Activated CD4-positive, alpha-beta T cell treated with anti-CD3 and anti-CD28 coated beads, Interleukin-2, amount 10 ng/mL, durations not matched to agents 7 days and 5 days (primary cell): ENCODE measurements around the gene KDM3B. TPM values are rescaled to one million over a fixed set of nuclear protein-coding genes. Genes with fewer than 3 reads are reported as not detected.
A peak's percentile ranks its signal among the peaks of the same experiment; 100 is the strongest.
"Not testable (repeated sequence)": the region's sequence is repeated elsewhere in the genome, so short reads cannot be mapped to it uniquely, and the experiment has no call there.

Experiments
- CTCF ChIA-PET: fragments of 350-600 bp; sonication (Branson Sonifier 250); formaldehyde crosslinking; loops from one replicate; lab custom pipeline; 2021; ENCODE audit warnings: antibody characterized with exemption; lab: Charles Lee
- POLR2A ChIA-PET: fragments of 350-600 bp; sonication (Branson Sonifier 250); formaldehyde crosslinking; loops from one replicate; lab custom pipeline; 2021; ENCODE audit warnings: antibody characterized with exemption; lab: Charles Lee
- DNase-seq: peaks from one replicate; pipeline ENCODE4 v3.0.0-alpha.2; 2020
- H3K27ac Mint-ChIP-seq: one replicate; pipeline ENCODE4 v1.8.0; 2021; ENCODE audit warnings: mild to moderate bottlenecking, moderate library complexity, mixed read lengths
- H3K27me3 Mint-ChIP-seq: one replicate; pipeline ENCODE4 v1.8.0; 2021; ENCODE audit warnings: mixed read lengths
- H3K36me3 Mint-ChIP-seq: one replicate; pipeline ENCODE4 v1.8.0; 2021; ENCODE audit warnings: low read depth, mixed read lengths
- H3K4me1 Mint-ChIP-seq: one replicate; pipeline ENCODE4 v1.8.0; 2021; ENCODE audit warnings: mixed read lengths
- H3K4me3 Mint-ChIP-seq: one replicate; pipeline ENCODE4 v1.8.0; 2021; ENCODE audit warnings: mild to moderate bottlenecking, moderate library complexity, mixed read lengths
- H3K9me3 Mint-ChIP-seq: one replicate; pipeline ENCODE4 v1.8.0; 2021; ENCODE audit warnings: mixed read lengths
- total RNA-seq, 2 experiments: library from RNA; stranded (reverse); gene quantifications; one replicate each; pipeline ENCODE4 v1.2.3, GENCODE V29; 2021

Gene KDM3B, protein sequence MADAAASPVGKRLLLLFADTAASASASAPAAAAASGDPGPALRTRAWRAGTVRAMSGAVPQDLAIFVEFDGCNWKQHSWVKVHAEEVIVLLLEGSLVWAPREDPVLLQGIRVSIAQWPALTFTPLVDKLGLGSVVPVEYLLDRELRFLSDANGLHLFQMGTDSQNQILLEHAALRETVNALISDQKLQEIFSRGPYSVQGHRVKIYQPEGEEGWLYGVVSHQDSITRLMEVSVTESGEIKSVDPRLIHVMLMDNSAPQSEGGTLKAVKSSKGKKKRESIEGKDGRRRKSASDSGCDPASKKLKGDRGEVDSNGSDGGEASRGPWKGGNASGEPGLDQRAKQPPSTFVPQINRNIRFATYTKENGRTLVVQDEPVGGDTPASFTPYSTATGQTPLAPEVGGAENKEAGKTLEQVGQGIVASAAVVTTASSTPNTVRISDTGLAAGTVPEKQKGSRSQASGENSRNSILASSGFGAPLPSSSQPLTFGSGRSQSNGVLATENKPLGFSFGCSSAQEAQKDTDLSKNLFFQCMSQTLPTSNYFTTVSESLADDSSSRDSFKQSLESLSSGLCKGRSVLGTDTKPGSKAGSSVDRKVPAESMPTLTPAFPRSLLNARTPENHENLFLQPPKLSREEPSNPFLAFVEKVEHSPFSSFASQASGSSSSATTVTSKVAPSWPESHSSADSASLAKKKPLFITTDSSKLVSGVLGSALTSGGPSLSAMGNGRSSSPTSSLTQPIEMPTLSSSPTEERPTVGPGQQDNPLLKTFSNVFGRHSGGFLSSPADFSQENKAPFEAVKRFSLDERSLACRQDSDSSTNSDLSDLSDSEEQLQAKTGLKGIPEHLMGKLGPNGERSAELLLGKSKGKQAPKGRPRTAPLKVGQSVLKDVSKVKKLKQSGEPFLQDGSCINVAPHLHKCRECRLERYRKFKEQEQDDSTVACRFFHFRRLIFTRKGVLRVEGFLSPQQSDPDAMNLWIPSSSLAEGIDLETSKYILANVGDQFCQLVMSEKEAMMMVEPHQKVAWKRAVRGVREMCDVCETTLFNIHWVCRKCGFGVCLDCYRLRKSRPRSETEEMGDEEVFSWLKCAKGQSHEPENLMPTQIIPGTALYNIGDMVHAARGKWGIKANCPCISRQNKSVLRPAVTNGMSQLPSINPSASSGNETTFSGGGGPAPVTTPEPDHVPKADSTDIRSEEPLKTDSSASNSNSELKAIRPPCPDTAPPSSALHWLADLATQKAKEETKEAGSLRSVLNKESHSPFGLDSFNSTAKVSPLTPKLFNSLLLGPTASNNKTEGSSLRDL (N-terminal part only)
- total RNA-seq = 10 to 100 TPM; 60.4 to 65.7 TPM

GRCh38 chr5:138352071-138352721 is at the start of gene KDM3B:
Gene KDM3B (plus strand): TSS chr5:138352685. CDS start chr5:138352796, 111 bp downstream.
- peaks cover 47% of the 10 kb centered on the region for H3K4me1 Mint-ChIP-seq

DNA sequence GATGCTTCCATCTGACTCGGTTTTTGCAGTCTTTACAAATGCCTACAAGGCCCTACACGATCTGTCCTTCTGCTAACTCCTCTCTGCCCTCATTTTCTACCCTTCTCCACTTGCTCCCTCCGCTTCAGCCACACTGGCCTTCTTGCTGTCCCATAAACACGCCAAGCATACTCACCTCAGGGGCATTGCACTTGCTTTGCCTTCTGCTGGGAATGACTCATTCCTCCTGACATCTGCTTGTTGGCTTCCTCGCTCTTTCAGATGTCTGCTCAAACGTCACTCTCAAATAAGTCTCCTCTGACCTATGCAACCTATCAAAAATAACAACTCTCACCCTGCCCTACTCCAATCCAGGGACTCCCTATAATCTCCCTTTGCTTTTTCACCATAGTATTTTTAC is 49.1 kb upstream of the KDM3B start:
- ChIA-PET CTCF (interaction anchor here (1.2 to 1.9 kb wide), 4 partner anchors 17 to 115 kb away, joined by 3 to 7 read pairs (median 4); partner anchors contain the start of gene KDM3B), POLR2A (no interaction called here)
- Mint-ChIP-seq H3K4me1 (peaks cover 2% of the 10 kb centered on the region), H3K36me3 (peaks cover 24% of the 10 kb centered on the region), H3K27me3 (no peaks in the 10 kb centered on the region), H3K9me3 (no peaks in the 10 kb centered on the region), H3K4me3 (no peak overlapping the region), H3K27ac (no peak overlapping the region)
- DNase-seq = no peak

More at GRCh38 chr5:138352071-138352721, at the start of gene KDM3B:
- peak within 1 kb of the TSS; percentile 93 for H3K4me3 Mint-ChIP-seq
- H3K27me3 Mint-ChIP-seq = no peaks in the 10 kb centered on the region
- ChIA-PET POLR2A (interaction anchor here (0.6 to 1.0 kb wide), 3 partner anchors 13 to 175 kb away, joined by 3 to 6 read pairs (median 3); partner anchors contain the start of gene CDC23), CTCF (interaction anchor here (0.6 to 9.3 kb wide), 84 partner anchors 9 to 1585 kb away, joined by 3 to 444 read pairs (median 4); partner anchors contain the start of genes BRD8, CDC23, CDC25C and EGR1)
- peak; percentile 88 for DNase-seq
- peaks cover 47% of the 10 kb centered on the region for H3K36me3 Mint-ChIP-seq
- H3K9me3 Mint-ChIP-seq = peaks cover 6% of the 10 kb centered on the region
- peak within 1 kb of the TSS; percentile 98 for H3K27ac Mint-ChIP-seq

DNA sequence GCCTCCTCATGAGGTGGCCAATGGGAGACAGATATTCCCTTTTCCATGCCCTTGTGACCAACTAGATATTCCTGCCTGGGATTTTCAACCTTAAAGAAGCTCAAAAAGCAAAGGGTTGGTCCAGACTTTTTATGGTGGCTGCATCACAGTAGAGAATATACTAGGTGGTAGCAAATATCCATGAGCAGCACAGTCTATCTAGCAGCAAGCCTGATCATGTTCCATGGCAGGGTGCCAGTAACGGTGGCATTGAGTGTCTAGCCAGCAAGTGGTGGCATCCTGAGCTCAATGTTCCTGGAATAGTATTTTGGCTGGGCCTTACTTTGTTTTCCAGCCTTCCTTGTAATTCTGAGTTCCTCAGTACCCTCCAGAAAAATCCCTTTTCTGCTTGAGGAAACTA is 46.7 kb upstream of the KDM3B start:
- H3K27me3 Mint-ChIP-seq = no peaks in the 10 kb centered on the region
- no peak for DNase-seq
- peaks cover 18% of the 10 kb centered on the region for H3K36me3 Mint-ChIP-seq
- ChIA-PET POLR2A (no interaction called here), CTCF (no interaction called here)
- H3K9me3 Mint-ChIP-seq = no peaks in the 10 kb centered on the region
- H3K4me1 Mint-ChIP-seq = peaks cover 1% of the 10 kb centered on the region
- no peak overlapping the region for H3K4me3 Mint-ChIP-seq
- H3K27ac Mint-ChIP-seq = no peak overlapping the region

DNA sequence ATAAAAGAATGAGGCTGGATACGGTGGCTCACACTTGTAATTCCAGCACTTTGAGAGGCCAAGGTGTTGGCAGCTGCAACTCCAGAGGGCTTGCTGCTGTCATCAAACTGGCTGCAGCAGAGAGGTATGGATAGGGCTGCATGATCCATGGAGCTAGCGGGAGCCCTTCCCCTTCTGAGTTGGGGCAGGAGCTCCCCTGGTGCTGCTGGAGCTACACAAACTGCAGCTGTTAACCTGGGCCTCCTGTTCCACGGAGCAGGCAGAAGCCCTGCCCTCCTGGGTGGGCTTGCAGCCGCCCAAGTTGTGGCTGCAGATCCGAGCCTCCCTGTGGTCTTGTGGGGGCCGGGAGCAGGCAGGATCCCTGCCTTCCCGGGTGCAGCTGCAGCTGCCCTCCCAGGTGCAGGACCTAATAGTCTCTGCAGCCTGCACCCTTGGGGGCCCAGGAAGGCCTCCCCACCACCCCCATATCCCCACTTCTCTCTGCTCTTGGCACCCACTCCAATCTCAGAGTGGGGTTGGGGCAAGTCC is 36.7 kb upstream of the KDM3B start:
- Mint-ChIP-seq H3K9me3 (no peaks in the 10 kb centered on the region), H3K27ac (no peak overlapping the region), H3K27me3 (no peaks in the 10 kb centered on the region), H3K4me1 (no peaks in the 10 kb centered on the region), H3K36me3 (peaks cover 40% of the 10 kb centered on the region), H3K4me3 (no peak overlapping the region)
- ChIA-PET CTCF (interaction anchor here (1.1 to 1.4 kb wide), 2 partner anchors 15 to 36 kb away, joined by 3 read pairs; partner anchors contain the start of genes CDC25C and KDM3B), POLR2A (no interaction called here)
- no peak for DNase-seq

DNA sequence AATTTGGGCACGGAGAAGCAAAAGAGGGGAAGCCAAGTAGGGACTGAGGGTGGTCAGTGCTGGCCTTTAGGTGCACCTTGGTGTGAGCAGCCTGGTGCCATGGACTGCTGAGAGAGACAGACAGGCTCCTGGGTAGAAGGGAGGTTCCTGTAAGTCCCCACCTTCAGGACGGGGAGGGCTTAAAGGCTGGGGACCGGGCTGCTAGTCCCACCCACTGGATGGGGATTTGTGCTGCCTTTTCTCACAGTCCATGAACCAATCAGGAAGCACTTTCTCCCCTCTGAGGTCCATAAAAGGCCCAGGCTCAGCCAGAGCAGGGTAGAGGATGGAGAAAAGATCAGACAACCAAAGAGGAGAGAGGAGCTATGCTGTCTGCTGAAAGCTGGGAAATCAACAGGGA is 36.1 kb upstream of the KDM3B start:
- ChIA-PET CTCF (interaction anchor here (1.1 to 2.1 kb wide), 3 partner anchors 15 to 36 kb away, joined by 3 to 11 read pairs (median 3); partner anchors contain the start of genes CDC25C and KDM3B), POLR2A (no interaction called here)
- no peaks in the 10 kb centered on the region for H3K9me3 Mint-ChIP-seq
- no peaks in the 10 kb centered on the region for H3K27me3 Mint-ChIP-seq
- H3K36me3 Mint-ChIP-seq = peaks cover 41% of the 10 kb centered on the region
- H3K4me1 Mint-ChIP-seq = no peaks in the 10 kb centered on the region
- no peak overlapping the region for H3K27ac Mint-ChIP-seq
- no peak for DNase-seq
- H3K4me3 Mint-ChIP-seq = no peak overlapping the region

- H3K4me1 Mint-ChIP-seq, H3K4me3 Mint-ChIP-seq, H3K27me3 Mint-ChIP-seq, H3K27ac Mint-ChIP-seq, DNase-seq, POLR2A ChIA-PET, H3K9me3 Mint-ChIP-seq: not testable (repeated sequence)
- H3K36me3 Mint-ChIP-seq = peaks cover 26% of the 10 kb centered on the region
- CTCF ChIA-PET = interaction anchor here (0.6 to 2.1 kb wide), 3 partner anchors 13 to 146 kb away, joined by 3 to 11 read pairs (median 4); partner anchors contain the start of genes CDC25C and KDM3B
Measured at GRCh38 chr5:138318211-138318610, 34.3 kb upstream of the KDM3B start.

- Mint-ChIP-seq H3K9me3 (no peaks in the 10 kb centered on the region), H3K4me3 (peak overlapping the region; percentile 91), H3K27me3 (no peaks in the 10 kb centered on the region), H3K36me3 (peaks cover 6% of the 10 kb centered on the region), H3K4me1 (peaks cover 31% of the 10 kb centered on the region), H3K27ac (peak overlapping the region; percentile 90)
- no peak for DNase-seq
- CTCF ChIA-PET = interaction anchor here (0.6 to 17.5 kb wide), 9 partner anchors 10 to 1022 kb away, joined by 3 to 444 read pairs (median 3); partner anchors contain the start of gene KDM3B
- POLR2A ChIA-PET = no interaction called here
Measured at GRCh38 chr5:138330813-138331448, 21.6 kb upstream of the KDM3B start.

GRCh38 chr5:138331449-138332368 is 20.8 kb upstream of the KDM3B start, which contains the start of gene CDC25C:
Gene CDC25C (minus strand): TSS chr5:138331804. CDS start chr5:138331180, 624 bp downstream.
- Mint-ChIP-seq H3K36me3 (peaks cover 4% of the 10 kb centered on the region), H3K27ac (peak within 1 kb of the TSS; percentile 90), H3K9me3 (no peaks in the 10 kb centered on the region), H3K27me3 (no peaks in the 10 kb centered on the region), H3K4me1 (peaks cover 31% of the 10 kb centered on the region), H3K4me3 (peak within 1 kb of the TSS; percentile 91)
- ChIA-PET CTCF (interaction anchor here (0.6 to 17.5 kb wide), 10 partner anchors 9 to 1030 kb away, joined by 3 to 444 read pairs (median 3); partner anchors contain the start of gene KDM3B), POLR2A (interaction anchor here (0.6 to 0.7 kb wide), 2 partner anchors 22 to 53 kb away, joined by 5 read pairs; no protein-coding TSS in a partner anchor)
- peak; percentile 99 for DNase-seq

DNA sequence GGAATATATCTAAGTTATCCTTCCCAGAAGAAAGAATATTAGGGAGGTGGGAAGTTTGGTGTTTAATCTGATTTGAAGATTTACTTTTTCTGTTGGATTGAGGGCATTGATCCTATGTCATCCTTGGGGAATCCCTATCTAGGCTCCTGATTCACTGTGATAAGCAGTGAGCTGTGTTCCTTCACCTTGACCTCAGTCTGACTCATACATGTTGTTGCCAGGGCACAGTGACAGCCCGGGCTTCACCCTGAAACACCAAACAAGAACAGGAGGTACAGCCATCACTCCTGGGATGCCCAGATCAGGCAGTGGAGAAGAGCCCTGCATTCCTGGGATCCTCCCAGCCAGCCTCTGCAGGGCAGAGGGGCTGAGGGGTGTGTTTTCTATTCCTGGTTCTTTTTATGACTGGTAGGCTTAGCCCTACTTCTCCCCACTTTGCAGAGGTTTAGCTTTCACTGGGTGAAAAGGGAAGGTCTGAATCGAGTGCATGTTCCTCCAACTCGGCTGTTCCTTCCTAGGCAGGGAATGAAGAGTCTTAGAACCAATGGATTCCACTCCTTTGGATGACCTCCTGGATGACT is 17.5 kb upstream of the KDM3B start:
- Mint-ChIP-seq H3K4me1 (peaks cover 45% of the 10 kb centered on the region), H3K4me3 (no peak overlapping the region), H3K27me3 (no peaks in the 10 kb centered on the region), H3K36me3 (peaks cover 3% of the 10 kb centered on the region), H3K27ac (peak overlapping the region; percentile 46), H3K9me3 (no peaks in the 10 kb centered on the region)
- no peak for DNase-seq
- ChIA-PET CTCF (interaction anchor here (0.5 to 17.5 kb wide), 2 partner anchors 16 to 57 kb away, joined by 3 to 444 read pairs; partner anchors contain the start of gene KDM3B), POLR2A (no interaction called here)
